ENCODE results near the gene CDON.

Gene CDON

GRCh38 chr11:125978778-125979407 is 83.8 kb downstream of the CDON start:
- Histone ChIP-seq H3K4me3 (ENCODE audit: low read length) (no peak overlapping the region), H3K9me3 (ENCODE audit: control insufficient read depth, low read length) (no peaks in the 10 kb centered on the region), H3K4me1 (ENCODE audit: control insufficient read depth, insufficient read depth, low read length) (no peaks in the 10 kb centered on the region), H3K27me3 (ENCODE audit: control insufficient read depth, insufficient read depth, low read length) (no peaks in the 10 kb centered on the region), H3K36me3 (ENCODE audit: control insufficient read depth, insufficient read depth, low read length) (no peaks in the 10 kb centered on the region), H3K9ac (ENCODE audit: low read length) (no peak overlapping the region)

- no peaks in the 10 kb centered on the region for H3K4me1 ChIP-seq (ENCODE audit: control insufficient read depth, insufficient read depth, low read length)
- H3K4me3 ChIP-seq (ENCODE audit: low read length): no peak overlapping the region
- H3K27me3 ChIP-seq (ENCODE audit: control insufficient read depth, insufficient read depth, low read length): no peaks in the 10 kb centered on the region
- H3K9me3 ChIP-seq (ENCODE audit: control insufficient read depth, low read length): no peaks in the 10 kb centered on the region
- no peaks in the 10 kb centered on the region for H3K36me3 ChIP-seq (ENCODE audit: control insufficient read depth, insufficient read depth, low read length)
- no peak overlapping the region for H3K9ac ChIP-seq (ENCODE audit: low read length)
Observed at GRCh38 chr11:125978181-125978716, 84.4 kb downstream of the CDON start.

GRCh38 chr11:125977333-125977732 is 85.3 kb downstream of the CDON start:
- H3K27me3 ChIP-seq (ENCODE audit: control insufficient read depth, insufficient read depth, low read length): no peaks in the 10 kb centered on the region
- H3K9ac ChIP-seq (ENCODE audit: low read length): no peak overlapping the region
- no peak overlapping the region for H3K4me3 ChIP-seq (ENCODE audit: low read length)
- H3K9me3 ChIP-seq (ENCODE audit: control insufficient read depth, low read length): no peaks in the 10 kb centered on the region
- H3K36me3 ChIP-seq (ENCODE audit: control insufficient read depth, insufficient read depth, low read length): no peaks in the 10 kb centered on the region
- H3K4me1 ChIP-seq (ENCODE audit: control insufficient read depth, insufficient read depth, low read length): no peaks in the 10 kb centered on the region

GRCh38 chr11:125976156-125976555 is 86.5 kb downstream of the CDON start:
- H3K27me3 ChIP-seq (ENCODE audit: control insufficient read depth, insufficient read depth, low read length): no peaks in the 10 kb centered on the region
- no peaks in the 10 kb centered on the region for H3K36me3 ChIP-seq (ENCODE audit: control insufficient read depth, insufficient read depth, low read length)
- H3K9me3 ChIP-seq (ENCODE audit: control insufficient read depth, low read length): no peaks in the 10 kb centered on the region
- no peak overlapping the region for H3K4me3 ChIP-seq (ENCODE audit: low read length)
- H3K4me1 ChIP-seq (ENCODE audit: control insufficient read depth, insufficient read depth, low read length): no peaks in the 10 kb centered on the region
- no peak overlapping the region for H3K9ac ChIP-seq (ENCODE audit: low read length)

- Histone ChIP-seq H3K4me1 (ENCODE audit: control insufficient read depth, insufficient read depth, low read length) (no peaks in the 10 kb centered on the region), H3K27me3 (ENCODE audit: control insufficient read depth, insufficient read depth, low read length) (no peaks in the 10 kb centered on the region), H3K4me3 (ENCODE audit: low read length) (no peak overlapping the region), H3K36me3 (ENCODE audit: control insufficient read depth, insufficient read depth, low read length) (no peaks in the 10 kb centered on the region), H3K9me3 (ENCODE audit: control insufficient read depth, low read length) (no peaks in the 10 kb centered on the region), H3K9ac (ENCODE audit: low read length) (no peak overlapping the region)
Observed at GRCh38 chr11:125975634-125976033, 87.0 kb downstream of the CDON start.

- no peak overlapping the region for H3K9ac ChIP-seq (ENCODE audit: low read length)
- H3K27me3 ChIP-seq (ENCODE audit: control insufficient read depth, insufficient read depth, low read length): no peaks in the 10 kb centered on the region
- H3K9me3 ChIP-seq (ENCODE audit: control insufficient read depth, low read length): no peaks in the 10 kb centered on the region
- H3K4me1 ChIP-seq (ENCODE audit: control insufficient read depth, insufficient read depth, low read length): no peaks in the 10 kb centered on the region
- H3K4me3 ChIP-seq (ENCODE audit: low read length): no peak overlapping the region
- H3K36me3 ChIP-seq (ENCODE audit: control insufficient read depth, insufficient read depth, low read length): no peaks in the 10 kb centered on the region
Observed at GRCh38 chr11:125974284-125974683, 88.4 kb downstream of the CDON start.

GRCh38 chr11:125971618-125972017 is 91.0 kb downstream of the CDON start:
- no peaks in the 10 kb centered on the region for H3K9me3 ChIP-seq (ENCODE audit: control insufficient read depth, low read length)
- H3K4me1 ChIP-seq (ENCODE audit: control insufficient read depth, insufficient read depth, low read length): peaks cover 9% of the 10 kb centered on the region
- no peak overlapping the region for H3K4me3 ChIP-seq (ENCODE audit: low read length)
- no peaks in the 10 kb centered on the region for H3K36me3 ChIP-seq (ENCODE audit: control insufficient read depth, insufficient read depth, low read length)
- H3K9ac ChIP-seq (ENCODE audit: low read length): no peak overlapping the region
- H3K27me3 ChIP-seq (ENCODE audit: control insufficient read depth, insufficient read depth, low read length): no peaks in the 10 kb centered on the region

GRCh38 chr11:125968354-125968753 is 94.3 kb downstream of the CDON start:
- no peaks in the 10 kb centered on the region for H3K27me3 ChIP-seq (ENCODE audit: control insufficient read depth, insufficient read depth, low read length)
- no peak overlapping the region for H3K9ac ChIP-seq (ENCODE audit: low read length)
- H3K4me1 ChIP-seq (ENCODE audit: control insufficient read depth, insufficient read depth, low read length): peaks cover 9% of the 10 kb centered on the region
- no peaks in the 10 kb centered on the region for H3K36me3 ChIP-seq (ENCODE audit: control insufficient read depth, insufficient read depth, low read length)
- no peaks in the 10 kb centered on the region for H3K9me3 ChIP-seq (ENCODE audit: control insufficient read depth, low read length)
- H3K4me3 ChIP-seq (ENCODE audit: low read length): no peak overlapping the region

- no peaks in the 10 kb centered on the region for H3K36me3 ChIP-seq (ENCODE audit: control insufficient read depth, insufficient read depth, low read length)
- H3K4me1 ChIP-seq (ENCODE audit: control insufficient read depth, insufficient read depth, low read length): peaks cover 9% of the 10 kb centered on the region
- H3K4me3 ChIP-seq (ENCODE audit: low read length): no peak overlapping the region
- H3K9ac ChIP-seq (ENCODE audit: low read length): no peak overlapping the region
- no peaks in the 10 kb centered on the region for H3K9me3 ChIP-seq (ENCODE audit: control insufficient read depth, low read length)
- no peaks in the 10 kb centered on the region for H3K27me3 ChIP-seq (ENCODE audit: control insufficient read depth, insufficient read depth, low read length)
Observed at GRCh38 chr11:125967515-125967914, 95.2 kb downstream of the CDON start.

GRCh38 chr11:125960771-125961170 is 101.9 kb downstream of the CDON start:
- no peaks in the 10 kb centered on the region for H3K36me3 ChIP-seq (ENCODE audit: control insufficient read depth, insufficient read depth, low read length)
- H3K9ac ChIP-seq (ENCODE audit: low read length): no peak overlapping the region
- no peaks in the 10 kb centered on the region for H3K27me3 ChIP-seq (ENCODE audit: control insufficient read depth, insufficient read depth, low read length)
- H3K4me1 ChIP-seq (ENCODE audit: control insufficient read depth, insufficient read depth, low read length): peaks cover 8% of the 10 kb centered on the region
- H3K4me3 ChIP-seq (ENCODE audit: low read length): no peak overlapping the region
- no peaks in the 10 kb centered on the region for H3K9me3 ChIP-seq (ENCODE audit: control insufficient read depth, low read length)

- Histone ChIP-seq H3K36me3 (ENCODE audit: control insufficient read depth, insufficient read depth, low read length) (no peaks in the 10 kb centered on the region), H3K4me1 (ENCODE audit: control insufficient read depth, insufficient read depth, low read length) (peaks cover 8% of the 10 kb centered on the region)
Observed at GRCh38 chr11:125959931-125960330, 102.7 kb downstream of the CDON start.

GRCh38 chr11:125959511-125959910 is 103.2 kb downstream of the CDON start:
- Histone ChIP-seq H3K36me3 (ENCODE audit: control insufficient read depth, insufficient read depth, low read length) (no peaks in the 10 kb centered on the region), H3K4me1 (ENCODE audit: control insufficient read depth, insufficient read depth, low read length) (peaks cover 8% of the 10 kb centered on the region), H3K27me3 (ENCODE audit: control insufficient read depth, insufficient read depth, low read length) (no peaks in the 10 kb centered on the region), H3K4me3 (ENCODE audit: low read length) (no peak overlapping the region), H3K9me3 (ENCODE audit: control insufficient read depth, low read length) (no peaks in the 10 kb centered on the region), H3K9ac (ENCODE audit: low read length) (no peak overlapping the region)

More at GRCh38 chr11:125959931-125960330, 102.7 kb downstream of the CDON start:
- Histone ChIP-seq H3K4me3 (ENCODE audit: low read length) (no peak overlapping the region), H3K9me3 (ENCODE audit: control insufficient read depth, low read length) (no peaks in the 10 kb centered on the region), H3K27me3 (ENCODE audit: control insufficient read depth, insufficient read depth, low read length) (no peaks in the 10 kb centered on the region), H3K9ac (ENCODE audit: low read length) (no peak overlapping the region)
